Epithelial cell of proximal tubule (primary cell): ENCODE results near the gene RNF111. TPM values are rescaled to one million over a fixed set of nuclear protein-coding genes. Genes with fewer than 3 reads are reported as not detected.

ENCODE experiments used
- DNase-seq: peaks from one replicate; pipeline ENCODE4 v3.0.0-alpha.2; 2011; ENCODE audit warnings: low read depth
- H3K4me3 ChIP-seq: 2 replicates; pipeline ENCODE4 v1.5.1; 2011; ENCODE audit warnings: low read depth, mild to moderate bottlenecking, low read length
- CTCF ChIP-seq: conservative IDR thresholded peaks from 2 replicates; pipeline ENCODE4 v1.5.1; 2012; ENCODE audit warnings: low read depth, mild to moderate bottlenecking, low read length
- total RNA-seq: library from RNA; depleted of rRNA; stranded (reverse); fragments of >200 nt; gene quantifications from 2 replicates; pipeline ENCODE4 v1.2.3, GENCODE V29; 2015

RNF111 gene
- 8.5 and 10.4 TPM in 2 replicates for total RNA-seq

DNA sequence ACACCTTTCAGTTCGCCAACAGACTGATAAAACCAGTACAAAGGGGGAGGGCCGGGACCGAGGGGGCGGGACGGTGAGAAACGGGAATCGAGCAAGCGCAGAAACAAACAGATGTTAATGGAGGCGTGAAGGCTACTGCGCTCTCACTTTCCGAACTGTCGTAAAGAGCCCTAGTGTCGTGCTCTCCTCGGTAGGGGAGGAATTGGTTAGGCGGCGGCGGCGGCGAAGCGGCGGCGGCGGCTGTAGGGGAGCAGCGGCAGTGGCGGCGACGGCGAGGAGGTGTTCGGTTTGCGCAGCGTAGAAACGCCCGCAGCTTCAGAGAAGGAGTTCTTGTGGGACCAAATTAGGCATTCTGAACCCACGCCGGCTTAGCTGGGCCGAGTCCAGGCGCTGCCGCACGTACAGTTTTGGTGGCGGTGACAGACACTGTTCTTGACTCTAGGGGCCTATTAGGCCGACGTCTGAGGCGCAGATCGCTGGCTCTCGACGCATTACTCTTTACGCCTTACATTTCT is at the start of gene RNF111:
Gene RNF111 (plus strand): TSS at position 173 of the 515 bp plus-strand sequence. CDS start 43,160 bp downstream, outside the sequence.
- TF ChIP-seq CTCF, result no peak
- DNase-seq, result peak; percentile 75
- peak within 1 kb of the TSS; percentile 89 for H3K4me3 ChIP-seq

DNA sequence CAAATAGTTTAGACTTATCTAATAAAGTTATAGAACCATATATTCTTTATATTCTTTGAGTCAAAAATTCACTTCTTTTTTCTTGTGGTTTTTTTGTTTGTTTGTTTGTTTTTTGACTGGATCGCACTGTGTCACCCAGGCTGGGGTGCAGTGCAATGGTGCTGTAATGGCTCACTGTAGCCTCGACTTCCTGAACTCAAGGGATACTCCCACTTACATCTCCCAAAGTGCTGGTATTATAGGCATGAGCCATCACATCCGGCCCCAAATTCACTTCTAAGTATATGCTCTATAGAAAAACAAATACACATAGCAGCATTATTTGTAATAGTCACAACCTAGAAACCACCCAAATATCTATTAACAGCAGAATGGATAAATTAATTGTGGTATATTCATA is 40.3 kb upstream of the RNF111 start:
- TF ChIP-seq CTCF, result no peak
- H3K4me3 ChIP-seq, result no peak overlapping the region
- DNase-seq, result no peak

DNA sequence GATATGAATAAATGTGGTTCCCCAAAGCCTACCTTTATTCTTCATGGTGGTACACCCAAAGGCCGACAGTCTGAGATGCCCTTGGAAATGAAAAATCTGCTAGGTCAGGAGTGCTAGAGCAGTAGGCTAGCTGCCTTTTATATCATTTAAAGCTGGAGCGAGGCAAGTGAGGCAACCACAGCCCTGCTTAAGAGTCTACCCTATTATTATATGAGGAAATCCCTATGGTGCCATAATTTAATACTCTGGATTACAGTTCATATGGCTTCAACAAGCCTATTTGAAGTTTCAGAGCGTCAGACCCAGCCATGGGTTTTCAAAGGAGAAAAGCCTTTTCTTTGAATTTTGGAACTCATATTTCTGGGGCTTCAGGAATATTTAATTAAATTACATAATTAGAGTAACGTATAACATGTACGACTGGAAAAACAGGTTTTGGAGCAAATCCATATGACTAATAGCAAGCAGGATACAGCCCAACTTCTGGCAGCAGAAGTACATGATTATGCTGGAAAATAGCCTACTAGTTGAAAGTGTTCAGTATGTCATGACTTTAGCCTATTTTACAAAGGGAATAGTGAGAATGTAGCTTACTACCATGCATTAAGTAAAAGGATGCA is 36.0 kb upstream of the RNF111 start:
- H3K4me3 ChIP-seq, result no peak overlapping the region
- TF ChIP-seq CTCF, result no peak
- DNase-seq, result no peak

- DNase-seq, result no peak
- no peak overlapping the region for H3K4me3 ChIP-seq
- TF ChIP-seq CTCF, result no peak
Measured at GRCh38 chr15:58952751-58953150, 34.7 kb upstream of the RNF111 start.

- DNase-seq, result no peak
- peak; percentile 90 for TF ChIP-seq CTCF
- H3K4me3 ChIP-seq, result no peak overlapping the region
Measured at GRCh38 chr15:58957101-58957973, 30.1 kb upstream of the RNF111 start.

GRCh38 chr15:58958811-58959210 is 28.7 kb upstream of the RNF111 start:
- no peak overlapping the region for H3K4me3 ChIP-seq
- DNase-seq, result no peak
- TF ChIP-seq CTCF, result no peak

DNA sequence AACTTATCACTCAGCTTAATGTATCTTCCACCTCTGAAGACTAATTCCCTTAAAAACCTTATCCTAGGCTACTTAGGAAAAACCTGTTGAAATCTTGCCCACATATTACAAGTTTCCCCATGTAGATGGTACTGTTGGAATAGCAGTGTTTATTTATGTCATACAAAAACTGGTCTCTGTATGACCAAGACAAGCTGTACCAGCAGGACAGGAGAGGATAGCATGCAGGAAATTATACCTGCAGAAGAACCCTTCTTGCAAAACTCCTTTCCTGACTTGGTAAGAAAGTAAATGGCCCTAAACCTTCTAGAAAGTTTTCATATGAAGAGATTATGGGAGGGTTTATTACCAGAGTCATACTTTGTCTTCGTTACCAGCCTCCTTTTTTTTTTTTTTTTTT is 25.3 kb upstream of the RNF111 start:
- DNase-seq, result no peak
- no peak for TF ChIP-seq CTCF
- no peak overlapping the region for H3K4me3 ChIP-seq
